IMR-90 (cell line): ENCODE results near the gene VMAC. TPM values are rescaled to one million over a fixed set of nuclear protein-coding genes. Genes with fewer than 3 reads are reported as not detected.
A peak's percentile ranks its signal among the peaks of the same experiment; 100 is the strongest.

ENCODE experiments used
- ATAC-seq: fragments of 200-7000 bp; cut with Tn5 transposase; 2 replicates; pipeline ENCODE4 v1.9.1; 2020; ENCODE audit warnings: low read depth, mild to moderate bottlenecking, moderate library complexity
- BruUV-seq: library from RNA; stranded (reverse); fragments of 400-500 nt; replicated peaks from 2 replicates; lab custom pipeline; 2021; lab: Mats Ljungman, UMichigan
- CTCF ChIA-PET: fragments of 300-600 bp; formaldehyde crosslinking; extraction: SDS; loops from one replicate; lab custom pipeline; 2021; ENCODE audit warnings: antibody characterized with exemption; lab: Yijun Ruan, JAX
- POLR2A ChIA-PET: fragments of 300-600 bp; sonication (Branson Sonifier 250); formaldehyde crosslinking; loops from one replicate; lab custom pipeline; 2022; ENCODE audit warnings: antibody characterized with exemption; ENCODE audit not compliant: unreplicated experiment; lab: Charles Lee
- DNase-seq: peaks from one replicate; pipeline ENCODE4 v3.0.0; 2013
- H2AFZ ChIP-seq: replicated peaks from 2 replicates; pipeline ENCODE3; 2013; ENCODE audit warnings: low read length, mild to moderate bottlenecking; ENCODE audit not compliant: poor library complexity
- H2AK5ac ChIP-seq: 2 replicates; pipeline ENCODE4 v1.6.1; 2013; ENCODE audit warnings: low read depth, low read length, inconsistent platforms
- H2AK9ac ChIP-seq: replicated peaks from 2 replicates; pipeline ENCODE3; 2013; ENCODE audit warnings: mild to moderate bottlenecking, low read depth, low read length, moderate library complexity; ENCODE audit not compliant: poor library complexity
- H2BK120ac ChIP-seq: 2 replicates; pipeline ENCODE4 v1.6.1; 2013; ENCODE audit warnings: low read depth, low read length, inconsistent platforms
- H2BK15ac ChIP-seq: 3 replicates; pipeline ENCODE4 v1.6.1; 2013; ENCODE audit warnings: low read depth, low read length, inconsistent platforms
- H2BK20ac ChIP-seq: 2 replicates; pipeline ENCODE4 v1.6.1; 2013; ENCODE audit warnings: low read depth, mild to moderate bottlenecking, inconsistent platforms, low read length, moderate library complexity
- H2BK5ac ChIP-seq: 2 replicates; pipeline ENCODE4 v1.6.1; 2013; ENCODE audit warnings: mild to moderate bottlenecking, low read depth, low read length, inconsistent platforms; ENCODE audit not compliant: poor library complexity, severe bottlenecking
- H3K14ac ChIP-seq: replicated peaks from 2 replicates; pipeline ENCODE4 v1.6.1; 2013; ENCODE audit warnings: low read depth, low read length, inconsistent platforms
- H3K18ac ChIP-seq: 2 replicates; pipeline ENCODE4 v1.6.1; 2013; ENCODE audit warnings: low read depth, low read length, control low read depth
- H3K23ac ChIP-seq: 2 replicates; pipeline ENCODE4 v1.6.1; 2013; ENCODE audit warnings: low read depth, low read length, inconsistent platforms
- H3K27ac ChIP-seq: 2 replicates; pipeline ENCODE4 v1.5.1; 2013; ENCODE audit warnings: mild to moderate bottlenecking, control low read depth, low read length; ENCODE audit not compliant: insufficient read depth
- H3K27me3 ChIP-seq: 2 replicates; pipeline ENCODE4 v1.6.1; 2013; ENCODE audit warnings: low read length; ENCODE audit not compliant: control insufficient read depth, insufficient read depth
- H3K36me3 ChIP-seq: 2 replicates; pipeline ENCODE4 v1.6.1; 2013; ENCODE audit warnings: low read length, mixed read lengths; ENCODE audit not compliant: control insufficient read depth, insufficient read depth
- H3K4ac ChIP-seq: 2 replicates; pipeline ENCODE4 v1.6.1; 2013; ENCODE audit warnings: low read depth, low read length, inconsistent platforms
- H3K4me1 ChIP-seq: 2 replicates; pipeline ENCODE4 v1.6.1; 2013; ENCODE audit warnings: low read length, mixed read lengths; ENCODE audit not compliant: control insufficient read depth, insufficient read depth
- H3K4me2 ChIP-seq: 2 replicates; pipeline ENCODE4 v1.6.1; 2013; ENCODE audit warnings: low read depth, mild to moderate bottlenecking, control low read depth, low read length, moderate library complexity
- H3K4me3 ChIP-seq: 2 replicates; pipeline ENCODE4 v1.5.1; 2013; ENCODE audit warnings: low read depth, mild to moderate bottlenecking, control low read depth, low read length, moderate library complexity; ENCODE audit not compliant: insufficient read depth
- H3K56ac ChIP-seq: 2 replicates; pipeline ENCODE4 v1.6.1; 2013; ENCODE audit warnings: low read length, inconsistent platforms; ENCODE audit not compliant: insufficient read depth; ENCODE audit errors: extremely low read depth
- H3K79me1 ChIP-seq, 2 experiments: 2 replicates each; pipeline ENCODE4 v1.6.1; 2013; ENCODE audit warnings: low read length in 2 of 2, inconsistent platforms in 1 of 2, low read depth in 1 of 2
- H3K9ac ChIP-seq: 2 replicates; pipeline ENCODE4 v1.6.1; 2013; ENCODE audit warnings: low read depth, low read length, control low read depth
- H3K9me1 ChIP-seq: 2 replicates; pipeline ENCODE4 v1.6.1; 2013; ENCODE audit warnings: low read length, inconsistent platforms; ENCODE audit not compliant: insufficient read depth
- H3K9me3 ChIP-seq: 2 replicates; pipeline ENCODE4 v1.6.1; 2013; ENCODE audit warnings: low read length; ENCODE audit not compliant: control insufficient read depth, insufficient read depth
- H4K20me1 ChIP-seq: 2 replicates; pipeline ENCODE4 v1.6.1; 2013; ENCODE audit warnings: low read length, inconsistent platforms; ENCODE audit not compliant: insufficient read depth
- H4K5ac ChIP-seq: 2 replicates; pipeline ENCODE4 v1.6.1; 2013; ENCODE audit warnings: mild to moderate bottlenecking, low read depth, low read length, control low read depth
- H4K8ac ChIP-seq, 2 experiments: 2 replicates each; pipeline ENCODE4 v1.6.1; 2013; ENCODE audit warnings: low read depth in 2 of 2, low read length in 2 of 2, control low read depth in 1 of 2, inconsistent platforms in 1 of 2
- H4K91ac ChIP-seq: 2 replicates; pipeline ENCODE4 v1.6.1; 2013; ENCODE audit warnings: low read depth, low read length, inconsistent platforms; ENCODE audit not compliant: insufficient read depth
- BHLHE40 ChIP-seq: fragments of 150-350 bp; IDR thresholded peaks from 2 replicates; pipeline ENCODE4 v1.6.1; 2016; ENCODE audit warnings: mild to moderate bottlenecking, low read depth, low read length
- CEBPB ChIP-seq: IDR thresholded peaks from 2 replicates; pipeline ENCODE4 v1.6.1; 2012; ENCODE audit warnings: low read depth, low read length, improper control_type of control experiment
- CHD1 ChIP-seq: IDR thresholded peaks from 2 replicates; pipeline ENCODE4 v1.6.1; 2012; ENCODE audit warnings: low read depth, low read length, improper control_type of control experiment
- CTCF ChIP-seq: conservative IDR thresholded peaks from 2 replicates; pipeline ENCODE4 v1.5.1; 2012; ENCODE audit warnings: mild to moderate bottlenecking, low read depth, low read length, improper control_type of control experiment
- ELK1 ChIP-seq: fragments of 150-350 bp; IDR thresholded peaks from 2 replicates; pipeline ENCODE4 v1.6.1; 2016; ENCODE audit warnings: low read depth, mild to moderate bottlenecking, low read length, moderate library complexity, borderline replicate concordance
- FOS ChIP-seq: fragments of 150-350 bp; IDR thresholded peaks from 2 replicates; pipeline ENCODE4 v1.6.1; 2016; ENCODE audit warnings: low read depth, low read length
- MAFK ChIP-seq: IDR thresholded peaks from 2 replicates; pipeline ENCODE4 v1.6.1; 2012; ENCODE audit warnings: low read depth, low read length, improper control_type of control experiment
- MAZ ChIP-seq: IDR thresholded peaks from 2 replicates; pipeline ENCODE4 v1.6.1; 2012; ENCODE audit warnings: low read depth, mild to moderate bottlenecking, low read length, improper control_type of control experiment, moderate library complexity, borderline replicate concordance
- MXI1 ChIP-seq: IDR thresholded peaks from 2 replicates; pipeline ENCODE4 v1.6.1; 2012; ENCODE audit warnings: low read depth, mild to moderate bottlenecking, low read length, moderate library complexity, borderline replicate concordance
- NFE2L2 ChIP-seq: fragments of 150-350 bp; IDR thresholded peaks from 2 replicates; pipeline ENCODE4 v1.6.1; 2016; ENCODE audit warnings: low read depth, mild to moderate bottlenecking, low read length
- POLR2A ChIP-seq: IDR thresholded peaks from 2 replicates; pipeline ENCODE4 v1.6.1; 2012; ENCODE audit warnings: mild to moderate bottlenecking, low read depth, low read length
- RCOR1 ChIP-seq: IDR thresholded peaks from 2 replicates; pipeline ENCODE4 v1.6.1; 2012; ENCODE audit warnings: mild to moderate bottlenecking, low read length, improper control_type of control experiment; ENCODE audit not compliant: insufficient replicate concordance
- RFX5 ChIP-seq: IDR thresholded peaks from 2 replicates; pipeline ENCODE4 v1.8.0; 2012; ENCODE audit warnings: low read depth, mild to moderate bottlenecking, low read length, moderate library complexity
- SMC3 ChIP-seq: fragments of 150-350 bp; IDR thresholded peaks from 2 replicates; pipeline ENCODE4 v1.6.1; 2016; ENCODE audit warnings: low read depth, mild to moderate bottlenecking, antibody characterized with exemption, low read length, moderate library complexity
- USF2 ChIP-seq: fragments of 150-350 bp; IDR thresholded peaks from 2 replicates; pipeline ENCODE4 v1.6.1; 2017; ENCODE audit warnings: mild to moderate bottlenecking, antibody characterized with exemption, low read length, low read depth
- WGBS, 2 experiments: methylation state at CpG; one replicate each; pipeline versions ENCODE4 v1.1.5 to v1.1.7; 2013; ENCODE audit warnings: missing lambda C conversion rate in 2 of 2; ENCODE audit not compliant: insufficient read length in 1 of 2; ENCODE audit errors: extremely low coverage in 2 of 2; 5-methylcytosine and 5-hydroxymethylcytosine counted together
- dilution Hi-C: fragments of 300-500 bp; cut with HindIII; formaldehyde crosslinking; loops from one replicate; pipeline ENCODE4 v1.14.3; 2018; ENCODE audit warnings: low sequenced_read_pairs; ENCODE audit not compliant: unreplicated experiment
- in situ Hi-C: fragments of 300-500 bp; cut with MboI; formaldehyde crosslinking; loops from 3 replicates; pipeline ENCODE4 v1.14.3; 2019; ENCODE audit warnings: low sequenced_read_pairs, inconsistent platforms, mixed read lengths
- intact Hi-C: fragments of 100-400 bp; cut with micrococcal nuclease; formaldehyde crosslinking; loops from 2 replicates; pipeline ENCODE4 v1.10.0; 2022
- polyA plus RNA-seq, 3 experiments: library from polyadenylated mRNA; depleted of rRNA; stranded (reverse); fragments of >200 nt; gene quantifications; 2 replicates each; pipeline ENCODE4 v1.2.3, GENCODE V29; 2012; ENCODE audit warnings: low replicate concordance in 1 of 3
- total RNA-seq: library from RNA; depleted of rRNA; stranded (reverse); fragments of >200 nt; gene quantifications from 2 replicates; pipeline ENCODE4 v1.2.3, GENCODE V29; 2012

VMAC gene
- total and polyA plus RNA-seq, 2 of the 4 experiments (the other 2 are of a cell fraction): 1.4 to 3.1 TPM

- intact Hi-C loops: loop anchor here (5.0 kb wide), 1 partner anchor 63 kb away; no protein-coding TSS in a partner anchor
- dilution Hi-C loops: no loop called here
- TF ChIP-seq MXI1 (no peak), MAFK (no peak), SMC3 (no peak), USF2 (no peak), CEBPB (no peak), BHLHE40 (no peak), MAZ (no peak), RFX5 (no peak), POLR2A (no peak; the same call in 1 of the 2 replicates), RCOR1 (no peak), NFE2L2 (no peak), FOS (no peak), CTCF (no peak), ELK1 (no peak), CHD1 (no peak)
Measured at GRCh38 chr19:5890099-5890498, 14.6 kb upstream of the VMAC start.

More at GRCh38 chr19:5890099-5890498, 14.6 kb upstream of the VMAC start:
- Histone ChIP-seq H3K4me1 (peaks cover 19% of the 10 kb centered on the region), H4K20me1 (no peaks in the 10 kb centered on the region; the same call in 1 of the 2 replicates), H3K23ac (peak overlapping the region; percentile 60; the same call in 1 of the 2 replicates), H2AK5ac (peak overlapping the region; percentile 82), H3K9ac (peak overlapping the region; percentile 29; the same call in 1 of the 2 replicates), H2BK120ac (peak overlapping the region; percentile 97), H3K4me3 (no peak overlapping the region), H4K5ac (peak overlapping the region; percentile 49), H3K9me3 (no peaks in the 10 kb centered on the region), H3K56ac (no peak overlapping the region), H4K91ac (peak overlapping the region; percentile 90), H3K4ac (peak overlapping the region; percentile 93), H3K79me1 (no peaks in the 10 kb centered on the region), H2BK20ac (peak overlapping the region; percentile 95; the same call in 1 of the 2 replicates), H3K27ac (peak overlapping the region; percentile 67), H2BK15ac (peak overlapping the region; percentile 83; the same call in 2 of the 3 replicates), H2AFZ (peak overlapping the region; percentile 9), H3K14ac (peak overlapping the region; percentile 83), H3K18ac (peak overlapping the region; percentile 30), H3K36me3 (peaks cover 8% of the 10 kb centered on the region; the same call in 1 of the 2 replicates), H3K27me3 (no peaks in the 10 kb centered on the region), H3K4me2 (no peak overlapping the region), H4K8ac (peak overlapping the region; percentile 28 to 93; a peak in 2 of 4 replicates), H3K9me1 (0 out of 2 replicates have a peak, but pooled peaks cover 3% of the 10 kb centered on the region), H2BK5ac (peak overlapping the region; percentile 47), H2AK9ac (peak overlapping the region; percentile 47)
- DNase-seq: no peak
- 17% methylated on average over 1 of the region's 10 CpGs; no CpG with 5 or more reads in 1 of the 2 experiments for WGBS, 2 experiments
- ATAC-seq: no peak
- ChIA-PET CTCF (interaction anchor here (0.7 to 4.6 kb wide), 3 partner anchors 62 to 86 kb away, joined by 3 to 37 read pairs (median 4); partner anchors contain the start of gene NRTN), POLR2A (interaction anchor here (1.0 to 1.4 kb wide), 2 partner anchors 14 to 86 kb away, joined by 4 to 5 read pairs; partner anchors contain the start of gene NDUFA11)
- BruUV-seq: no TSS peak
- in situ Hi-C loops: loop anchor here (5.0 kb wide), 1 partner anchor 88 kb away; no protein-coding TSS in a partner anchor
